GM21528 (cell line): ENCODE measurements around the gene FGF16.
"Not testable (repeated sequence)": the region's sequence is repeated elsewhere in the genome, so short reads cannot be mapped to it uniquely, and the experiment has no call there.

ENCODE experiments used
- ATAC-seq: cut with Tn5 transposase; IDR thresholded peaks from one replicate; pipeline ENCODE4 v1.9.1; 2021; ENCODE audit warnings: mild to moderate bottlenecking, moderate library complexity; ENCODE audit not compliant: unreplicated experiment, low FRiP score

The FGF16 gene

DNA sequence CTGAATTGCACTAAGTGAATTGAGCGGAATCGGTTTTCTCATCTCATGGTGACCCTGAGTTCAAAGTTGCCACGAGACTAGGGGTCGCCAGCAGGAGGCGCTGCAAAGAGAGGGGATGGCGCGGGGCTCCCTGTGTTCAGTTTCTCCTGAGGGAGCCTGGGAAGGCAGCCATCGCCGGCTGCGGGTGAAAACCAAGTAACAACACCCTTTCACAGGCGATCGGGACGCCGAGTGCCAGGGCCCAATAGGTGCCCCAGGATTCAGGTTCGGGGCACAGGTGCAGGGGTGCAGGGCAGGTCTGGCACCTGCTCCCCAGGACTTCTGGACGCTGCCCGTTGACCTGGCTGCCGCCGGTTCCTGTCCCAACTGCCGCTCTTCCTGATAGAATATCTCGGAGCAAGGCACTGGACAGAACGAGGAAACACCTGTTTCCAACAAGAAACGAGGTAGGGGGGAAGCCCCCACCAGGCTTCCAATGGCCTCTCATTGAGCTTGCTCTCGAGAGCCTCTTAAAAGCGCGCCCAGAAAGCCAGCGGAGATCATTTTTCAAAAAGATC, 1.1 kb upstream of the FGF16 start:
- ATAC-seq, result no peak

DNA sequence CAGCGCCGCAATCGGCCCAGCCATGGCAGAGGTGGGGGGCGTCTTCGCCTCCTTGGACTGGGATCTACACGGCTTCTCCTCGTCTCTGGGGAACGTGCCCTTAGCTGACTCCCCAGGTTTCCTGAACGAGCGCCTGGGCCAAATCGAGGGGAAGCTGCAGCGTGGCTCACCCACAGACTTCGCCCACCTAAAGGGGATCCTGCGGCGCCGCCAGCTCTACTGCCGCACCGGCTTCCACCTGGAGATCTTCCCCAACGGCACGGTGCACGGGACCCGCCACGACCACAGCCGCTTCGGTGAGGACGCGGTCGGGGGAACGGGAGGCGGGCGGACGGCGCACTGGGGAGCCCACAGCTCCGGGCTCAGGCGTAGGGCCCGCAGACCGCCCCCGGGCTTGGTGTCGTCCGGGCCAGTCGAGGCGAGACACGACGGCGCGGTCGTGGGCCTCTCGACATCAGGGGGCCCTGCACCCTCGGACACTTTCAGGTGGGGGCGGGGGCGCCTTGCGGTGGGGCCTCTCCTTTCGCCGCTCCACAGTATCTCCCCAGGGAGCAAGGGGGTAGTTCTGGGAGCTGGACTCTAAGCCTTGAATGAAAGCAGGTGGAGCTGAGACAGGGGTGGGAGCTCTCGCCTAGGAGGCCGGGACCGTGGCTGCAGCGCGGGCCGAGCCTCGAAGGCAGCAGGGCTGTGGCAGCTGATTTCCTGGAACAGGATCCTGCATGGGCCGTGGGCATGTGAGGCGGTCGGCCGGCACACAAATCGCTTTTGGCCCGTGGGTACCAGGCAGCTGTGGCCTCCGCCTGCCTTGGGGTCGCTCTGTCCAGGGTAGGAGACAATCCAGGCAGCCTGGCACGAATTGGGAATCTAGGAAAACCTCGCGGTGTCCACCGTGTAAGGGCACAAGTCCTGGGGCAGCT, 722 bp downstream of the FGF16 start:
- no peak for ATAC-seq

DNA sequence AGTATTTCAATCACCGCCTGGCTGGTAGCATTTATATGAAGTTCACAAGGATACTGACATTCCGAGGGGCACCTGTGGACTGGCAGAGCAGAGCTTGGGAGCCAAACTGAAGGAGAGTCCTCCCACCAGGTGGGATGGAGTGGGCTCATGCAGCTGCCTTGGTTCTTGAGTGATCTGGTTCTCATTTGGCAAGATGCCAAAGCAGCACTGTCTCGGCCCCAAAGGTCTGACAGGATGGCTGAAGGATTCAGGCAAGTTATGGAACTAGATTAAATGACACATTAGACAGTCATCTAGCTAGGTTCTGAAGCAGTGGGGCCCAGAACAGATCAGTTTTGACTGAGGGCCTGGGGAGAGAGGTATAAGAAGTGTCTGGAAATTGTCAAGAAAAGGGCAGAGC, 3.2 kb downstream of the FGF16 start:
- ATAC-seq, result no peak

DNA sequence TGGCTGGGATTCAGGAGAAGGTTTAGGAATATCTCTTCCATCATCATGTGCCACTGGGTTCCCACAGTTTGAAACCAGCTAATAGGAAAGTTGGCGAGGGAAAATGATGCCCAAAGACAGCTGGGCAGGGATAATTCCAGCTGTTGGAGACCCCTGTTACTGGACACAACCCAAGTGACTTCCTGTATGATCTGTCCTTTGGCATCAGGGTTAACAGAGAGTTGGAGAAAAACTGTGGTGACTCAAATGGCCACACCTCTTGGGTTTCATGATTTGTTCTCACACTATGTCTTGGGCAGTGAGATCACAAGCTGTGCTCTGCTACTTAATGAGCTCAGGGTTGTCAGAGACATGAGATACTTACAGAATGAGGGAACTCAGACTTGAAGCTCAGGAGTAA, 3.8 kb downstream of the FGF16 start:
- no peak for ATAC-seq

DNA sequence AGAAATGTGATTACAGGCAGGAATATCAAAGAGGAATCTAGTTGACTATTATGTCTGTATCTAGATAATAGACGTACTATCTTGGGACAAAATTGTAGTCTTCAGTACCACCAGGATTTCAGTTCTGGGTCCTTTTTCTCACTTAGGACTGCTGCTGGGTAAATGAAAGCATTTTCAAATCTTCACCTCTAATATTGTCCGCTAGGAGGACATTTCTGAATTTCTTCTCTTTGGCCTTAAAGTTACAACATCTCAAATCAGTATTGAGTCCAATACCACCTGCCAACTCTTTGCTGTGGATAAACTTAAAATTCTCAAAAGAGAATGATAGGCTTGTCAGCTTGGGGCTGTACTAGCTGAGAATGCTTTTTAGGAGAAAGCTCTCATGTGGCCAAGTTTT, 6.0 kb downstream of the FGF16 start:
- no peak for ATAC-seq

DNA sequence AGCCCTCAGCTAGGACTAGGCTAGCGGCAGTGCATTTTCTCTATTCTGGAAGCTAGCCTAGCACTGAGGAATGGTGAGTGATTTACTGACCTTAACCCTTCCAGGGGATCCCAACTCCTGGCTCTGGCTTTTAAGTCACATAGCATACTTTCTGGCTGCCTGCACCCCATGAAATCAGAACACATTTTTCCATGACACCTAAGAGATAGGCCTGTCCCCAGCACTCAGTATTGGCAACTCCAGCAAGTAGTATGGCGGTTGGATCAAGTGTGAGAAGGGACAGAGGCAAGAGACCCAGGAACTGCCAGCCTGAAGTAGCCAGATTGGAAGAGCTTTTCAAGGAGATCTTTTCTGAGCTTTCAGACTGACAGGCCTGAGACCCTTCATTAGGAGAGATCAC, 8.2 kb downstream of the FGF16 start:
- no peak for ATAC-seq

DNA sequence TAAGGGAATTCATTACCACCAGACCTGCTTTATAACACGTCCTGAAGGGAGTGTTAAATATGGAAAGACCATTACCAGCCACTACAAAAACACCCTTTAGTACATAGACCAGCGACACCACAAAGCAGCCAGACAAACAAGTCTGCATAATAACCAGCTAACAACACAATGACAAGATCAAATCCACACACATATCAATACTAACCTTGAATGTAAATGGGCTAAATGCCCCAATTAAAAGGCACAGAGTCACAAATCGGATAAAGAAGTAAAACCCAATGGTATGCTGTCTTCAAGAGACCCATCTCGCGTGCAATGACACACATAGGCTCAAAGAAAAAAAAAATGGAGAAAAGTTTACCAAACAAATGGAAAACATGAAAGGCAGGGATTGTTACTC, 36.9 kb downstream of the FGF16 start:
- ATAC-seq, result no peak

DNA sequence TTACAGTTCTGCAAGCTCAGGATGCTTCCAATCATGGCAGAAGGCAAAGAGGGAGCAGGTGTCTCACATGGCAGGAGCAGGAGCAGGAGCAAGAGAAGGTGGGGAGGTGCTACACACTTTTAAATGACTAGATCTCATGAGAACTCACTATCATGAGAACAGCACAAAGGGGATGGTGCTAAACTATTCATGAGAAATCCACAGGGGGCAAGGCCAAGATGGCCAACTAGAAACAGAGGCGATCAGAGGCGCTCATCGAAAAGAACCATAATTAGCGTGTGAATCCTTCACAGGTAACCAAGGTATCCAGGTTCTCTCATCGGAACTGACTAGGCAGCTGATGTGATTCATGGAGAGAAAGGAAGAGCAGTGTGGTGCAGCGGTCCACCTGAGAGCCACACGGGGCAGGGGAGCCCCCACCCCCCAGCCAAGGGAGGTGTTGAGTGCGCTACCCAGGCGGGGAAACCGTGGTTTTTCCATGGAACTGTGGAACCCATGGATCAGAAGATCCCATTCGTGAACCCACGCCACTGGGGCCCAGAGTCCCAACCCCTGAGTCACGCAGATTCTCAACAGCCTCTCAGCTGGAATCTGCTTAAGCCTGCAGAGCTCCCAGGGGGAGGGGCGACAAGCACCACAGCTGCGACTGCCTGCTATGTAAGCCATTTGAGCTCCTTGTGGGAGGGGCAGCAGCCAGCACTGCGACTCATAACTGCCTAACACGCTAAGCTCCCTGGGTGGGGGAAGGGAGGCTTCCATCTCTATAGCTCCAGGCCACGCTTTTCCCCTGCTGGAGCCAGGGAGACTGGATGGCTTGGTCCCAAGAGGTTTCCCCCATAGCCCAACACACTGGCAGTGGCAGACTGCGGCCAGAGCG, 46.7 kb downstream of the FGF16 start:
- no peak for ATAC-seq

DNA sequence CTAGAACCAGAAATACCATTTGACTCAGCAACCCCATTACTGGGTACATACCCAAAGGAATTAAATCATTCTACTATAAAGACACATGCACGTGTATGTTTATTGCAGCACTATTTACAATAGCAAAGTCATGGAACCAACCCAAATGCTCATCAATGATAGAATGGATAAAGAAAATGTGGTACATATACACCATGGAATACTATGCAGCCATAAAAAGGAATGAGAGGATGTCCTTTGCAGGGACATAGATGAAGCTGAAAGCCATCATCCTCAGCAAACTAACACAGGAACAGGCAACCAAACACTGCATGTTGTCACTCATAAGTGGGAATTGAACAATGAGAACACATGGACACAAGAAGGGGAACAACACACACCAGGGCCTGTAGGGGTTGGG, 53.0 kb downstream of the FGF16 start:
- not testable (repeated sequence) for ATAC-seq

DNA sequence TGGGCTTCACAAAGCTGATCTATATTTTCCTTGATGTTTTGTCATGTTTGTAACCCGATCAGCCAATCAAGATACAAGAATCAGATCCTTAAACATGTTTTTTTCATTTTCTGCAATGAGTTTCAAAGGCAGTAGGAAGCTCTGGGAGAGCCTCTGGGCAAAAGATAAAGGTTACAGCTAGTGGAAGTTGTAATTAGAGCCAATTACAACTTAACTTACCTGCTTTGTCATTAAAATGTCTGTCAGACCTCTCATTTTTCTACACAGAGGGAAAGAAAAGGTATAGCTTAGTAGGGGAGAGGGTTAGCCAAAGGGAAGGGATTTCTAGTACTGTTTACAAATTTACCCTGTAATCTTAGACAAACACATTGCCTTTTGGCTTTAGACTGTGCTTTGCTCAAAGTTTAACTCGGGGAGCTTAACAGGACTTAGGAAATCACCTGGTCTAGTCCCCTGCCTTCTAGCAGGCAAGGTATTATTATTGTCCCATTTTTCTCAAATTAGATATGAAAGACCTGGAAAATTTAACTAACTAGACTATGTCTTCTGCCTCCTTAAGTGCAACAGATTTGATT, 55.8 kb downstream of the FGF16 start:
- no peak for ATAC-seq

DNA sequence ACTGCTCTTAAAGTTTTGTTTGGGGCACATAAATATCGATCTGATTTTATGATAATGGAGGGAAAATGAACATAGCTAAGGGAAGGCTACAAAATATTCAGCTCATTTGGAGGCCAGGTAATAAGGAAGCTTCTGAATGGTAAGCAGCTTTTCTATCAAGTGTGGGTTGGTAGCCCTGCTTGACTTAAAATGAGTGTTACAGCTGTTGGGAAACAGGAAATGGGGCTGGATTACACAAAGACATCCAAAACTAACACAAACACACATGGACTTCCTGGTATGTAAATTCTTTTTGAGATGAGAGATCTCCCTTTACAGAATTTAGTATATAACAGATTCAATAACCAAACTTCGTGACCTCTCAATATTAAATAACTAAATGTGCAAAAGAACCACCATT, 58.0 kb downstream of the FGF16 start:
- ATAC-seq, result no peak
